ENCODE measurements around the gene USP53.
"Not testable (repeated sequence)": the region's sequence is repeated elsewhere in the genome, so short reads cannot be mapped to it uniquely, and the experiment has no call there.

Gene USP53

DNA sequence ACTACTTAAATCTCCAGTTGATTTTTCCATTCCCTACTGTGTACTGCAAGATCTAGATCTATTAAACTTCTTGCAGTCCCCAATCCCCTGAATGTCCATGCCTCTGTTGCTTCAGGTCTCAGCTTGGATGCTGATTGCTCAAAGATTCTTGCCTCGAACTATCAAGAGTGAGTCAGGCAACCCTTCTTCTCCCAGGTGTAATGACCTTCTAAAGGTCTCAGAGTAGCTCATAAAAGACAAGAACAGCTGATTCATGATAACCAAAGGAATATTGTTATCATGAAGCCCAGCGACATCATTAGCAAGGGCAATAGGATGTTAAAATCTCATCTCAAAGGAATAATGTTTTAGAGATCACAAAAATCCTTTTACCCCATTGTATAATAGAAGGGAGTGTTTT, 116.2 kb downstream of the USP53 start:
- H3K4me3 ChIP-seq (ENCODE audit: low read depth, low read length): no peak overlapping the region
- DNase-seq (ENCODE audit: low read depth): no peak
- no peak for TF ChIP-seq CTCF (IDR thresholded peaks at IDR 0.05; ENCODE audit: control insufficient read depth, extremely low read depth, insufficient read depth)

GRCh38 chr4:119329835-119330620, 117.5 kb downstream of the USP53 start:
- DNase-seq (ENCODE audit: low read depth): no peak
- no peak overlapping the region for H3K4me3 ChIP-seq (ENCODE audit: low read depth, low read length)
- TF ChIP-seq CTCF (IDR thresholded peaks at IDR 0.05; ENCODE audit: control insufficient read depth, extremely low read depth, insufficient read depth): no peak

GRCh38 chr4:119336332-119336979, 123.9 kb downstream of the USP53 start:
- DNase-seq (ENCODE audit: low read depth); H3K4me3 ChIP-seq (ENCODE audit: low read depth, low read length): not testable (repeated sequence)

GRCh38 chr4:119337010-119337409, 124.5 kb downstream of the USP53 start:
- no peak for DNase-seq (ENCODE audit: low read depth)
- no peak for TF ChIP-seq CTCF (IDR thresholded peaks at IDR 0.05; ENCODE audit: control insufficient read depth, extremely low read depth, insufficient read depth)
- no peak overlapping the region for H3K4me3 ChIP-seq (ENCODE audit: low read depth, low read length)

DNA sequence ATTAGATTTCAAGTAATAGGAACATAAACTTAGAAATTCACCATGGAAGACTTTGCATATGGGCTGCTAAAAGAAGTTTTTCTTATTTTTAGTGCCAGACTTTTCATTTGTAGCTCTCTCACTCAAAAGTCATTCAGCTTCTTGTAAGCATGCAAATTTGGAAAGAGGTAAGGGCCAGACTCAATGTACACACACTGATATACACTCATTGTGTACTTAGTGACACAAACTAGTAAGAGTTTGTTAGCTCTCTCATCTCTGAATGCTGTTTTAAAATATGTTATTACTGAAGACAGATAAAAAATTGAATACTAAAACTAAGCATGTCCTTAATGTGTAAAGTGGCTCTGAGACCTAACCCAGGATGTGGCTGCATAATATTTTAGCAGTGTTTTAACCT, 127.4 kb downstream of the USP53 start:
- H3K4me3 ChIP-seq (ENCODE audit: low read depth, low read length); DNase-seq (ENCODE audit: low read depth): not testable (repeated sequence)

DNA sequence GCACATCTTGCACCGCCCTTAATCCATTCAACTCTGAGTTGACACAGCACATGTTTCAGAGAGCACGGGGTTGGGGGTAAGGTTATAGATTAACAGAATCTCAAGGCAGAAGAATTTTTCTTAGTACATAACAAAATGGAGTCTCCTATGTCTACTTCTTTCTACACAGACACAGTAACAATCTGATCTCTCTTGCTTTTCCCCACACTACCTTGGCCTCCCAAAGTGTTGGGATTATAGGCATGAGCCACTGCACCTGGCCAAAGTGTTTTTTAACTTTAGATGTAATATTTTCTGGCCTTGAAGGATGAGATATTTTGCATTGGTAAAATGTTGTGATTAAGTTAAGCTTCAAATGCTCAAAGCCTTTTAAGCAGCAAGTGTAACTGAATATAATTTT, 130.8 kb downstream of the USP53 start:
- DNase-seq (ENCODE audit: low read depth); H3K4me3 ChIP-seq (ENCODE audit: low read depth, low read length): not testable (repeated sequence)

Data from LNCaP clone FGC (cell line).